SK-N-SH treated with all-trans-retinoic acid at 6 μM for 48 hours (cell line): Measurements from ENCODE around the gene SH2B3.

ENCODE experiments used
- ATAC-seq: fragments of 200-7000 bp; cut with Tn5 transposase; 3 replicates; pipeline ENCODE4 v1.9.1; 2020; ENCODE audit warnings: mild to moderate bottlenecking, moderate library complexity
- ARNTL ChIP-seq: fragments of 450-650 bp; formaldehyde crosslinking; IDR thresholded peaks from 2 replicates; pipeline ENCODE4 v1.5.0; 2020; ENCODE audit warnings: low read depth, mild to moderate bottlenecking, moderate library complexity, borderline replicate concordance
- CSDC2 ChIP-seq: fragments of 250-450 bp; sonication (Bioruptor Pico); IDR thresholded peaks from 2 replicates; pipeline ENCODE4 v1.5.0; 2020; ENCODE audit warnings: mild to moderate bottlenecking, moderate library complexity
- ESRRG ChIP-seq: fragments of 250-450 bp; sonication (Bioruptor Pico); IDR thresholded peaks from 2 replicates; pipeline ENCODE4 v1.6.1; 2021; ENCODE audit warnings: mild to moderate bottlenecking
- GLIS3 ChIP-seq: fragments of 250-450 bp; sonication (Bioruptor Pico); IDR thresholded peaks from 2 replicates; pipeline ENCODE4 v1.5.0; 2020; ENCODE audit warnings: mild to moderate bottlenecking, moderate library complexity
- ISL1 ChIP-seq: fragments of 250-450 bp; sonication (Bioruptor Pico); IDR thresholded peaks from 2 replicates; pipeline ENCODE4 v2.1.2; 2022; ENCODE audit warnings: mild to moderate bottlenecking, moderate library complexity
- PPARA ChIP-seq: fragments of 250-450 bp; sonication (Bioruptor Pico); IDR thresholded peaks from 2 replicates; pipeline ENCODE4 v1.5.0; 2020; ENCODE audit warnings: mild to moderate bottlenecking, borderline replicate concordance
- RARB ChIP-seq: fragments of 250-450 bp; sonication (Bioruptor Pico); IDR thresholded peaks from 2 replicates; pipeline ENCODE4 v1.8.0; 2021; ENCODE audit warnings: mild to moderate bottlenecking, moderate library complexity
- SNAI2 ChIP-seq: fragments of 250-450 bp; sonication (Bioruptor Pico); IDR thresholded peaks from 2 replicates; pipeline ENCODE4 v1.5.0; 2020; ENCODE audit warnings: mild to moderate bottlenecking, moderate library complexity
- TCF4 ChIP-seq: fragments of 250-450 bp; sonication (Bioruptor Pico); IDR thresholded peaks from 2 replicates; pipeline ENCODE4 v1.8.0; 2021; ENCODE audit warnings: mild to moderate bottlenecking, moderate library complexity, borderline replicate concordance
- TOX ChIP-seq: fragments of 250-450 bp; sonication (Bioruptor Pico); IDR thresholded peaks from 2 replicates; pipeline ENCODE4 v1.8.0; 2021; ENCODE audit warnings: mild to moderate bottlenecking, moderate library complexity, borderline replicate concordance
- ZC3H10 ChIP-seq: fragments of 250-450 bp; sonication (Bioruptor Pico); IDR thresholded peaks from 2 replicates; pipeline ENCODE4 v1.5.1; 2021; ENCODE audit warnings: mild to moderate bottlenecking, moderate library complexity
- ZFP3 ChIP-seq: fragments of 250-450 bp; sonication (Bioruptor Pico); IDR thresholded peaks from 2 replicates; pipeline ENCODE4 v1.5.0; 2020; ENCODE audit warnings: mild to moderate bottlenecking, moderate library complexity
- ZFP30 ChIP-seq: fragments of 450-650 bp; formaldehyde crosslinking; IDR thresholded peaks from 2 replicates; pipeline ENCODE4 v1.5.0; 2022; ENCODE audit warnings: mild to moderate bottlenecking, moderate library complexity
- ZNF565 ChIP-seq: fragments of 450-650 bp; formaldehyde crosslinking; conservative IDR thresholded peaks from 2 replicates; pipeline ENCODE4 v1.5.0; 2020; ENCODE audit warnings: low read depth, mild to moderate bottlenecking, moderate library complexity
- ZNF70 ChIP-seq: fragments of 450-650 bp; formaldehyde crosslinking; IDR thresholded peaks from 2 replicates; pipeline ENCODE4 v1.5.0; 2020; ENCODE audit warnings: mild to moderate bottlenecking, moderate library complexity
- ZNF8 ChIP-seq: fragments of 450-650 bp; formaldehyde crosslinking; IDR thresholded peaks from 2 replicates; pipeline ENCODE4 v1.5.0; 2020; ENCODE audit warnings: mild to moderate bottlenecking, moderate library complexity
- TF ChIP-seq, protein P1 (sequence below): fragments of 250-450 bp; sonication (Bioruptor Pico); IDR thresholded peaks from 2 replicates; pipeline ENCODE4 v1.5.1; 2020; ENCODE audit warnings: low read depth, mild to moderate bottlenecking, moderate library complexity
- TF ChIP-seq, protein P2 (sequence below): fragments of 250-450 bp; sonication (Bioruptor Pico); IDR thresholded peaks from 2 replicates; pipeline ENCODE4 v1.8.0; 2021; ENCODE audit warnings: low read depth, mild to moderate bottlenecking, moderate library complexity, borderline replicate concordance
- TF ChIP-seq, protein P3 (sequence below): fragments of 250-450 bp; sonication (Bioruptor Pico); IDR thresholded peaks from 2 replicates; pipeline ENCODE4 v1.8.0; 2020; ENCODE audit warnings: mild to moderate bottlenecking, moderate library complexity, borderline replicate concordance
- TF ChIP-seq, protein P4 (sequence below): fragments of 250-450 bp; sonication (Bioruptor Pico); IDR thresholded peaks from 2 replicates; pipeline ENCODE4 v1.5.1; 2021; ENCODE audit warnings: mild to moderate bottlenecking, moderate library complexity

SH2B3 gene

DNA sequence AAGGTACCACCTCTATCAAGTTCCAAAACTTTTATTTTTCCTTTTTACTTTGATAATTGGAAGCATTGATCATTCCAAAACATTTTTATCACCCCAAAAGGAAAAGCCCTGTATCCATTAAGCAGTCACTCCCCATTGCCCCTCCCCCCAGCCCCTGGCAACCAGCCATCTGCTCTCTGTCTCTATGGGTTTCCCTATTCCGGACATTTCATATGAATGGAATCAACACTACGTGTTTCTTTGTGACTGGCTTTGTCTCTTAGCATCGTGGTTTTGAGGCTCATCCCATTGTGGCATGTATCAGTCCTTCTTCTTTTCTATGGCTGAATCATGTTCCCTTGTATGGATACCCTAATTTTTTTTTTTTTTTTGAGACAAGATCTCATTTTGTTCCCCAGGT lies 18.8 kb upstream of the SH2B3 start:
- ATAC-seq: no peak
- TF ChIP-seq ZNF565 (CRISPR knock-in tag) (no peak), ZC3H10 (CRISPR knock-in tag) (no peak), GLIS3 (CRISPR knock-in tag) (no peak), SNAI2 (CRISPR knock-in tag) (no peak), PPARA (CRISPR knock-in tag) (no peak), TOX (CRISPR knock-in tag) (no peak), RARB (no peak), ZFP30 (CRISPR knock-in tag) (no peak), TCF4 (no peak), ZFP3 (CRISPR knock-in tag) (no peak), ARNTL (CRISPR knock-in tag) (no peak), ZNF70 (CRISPR knock-in tag) (no peak)
- TF ChIP-seq, protein P1, sequence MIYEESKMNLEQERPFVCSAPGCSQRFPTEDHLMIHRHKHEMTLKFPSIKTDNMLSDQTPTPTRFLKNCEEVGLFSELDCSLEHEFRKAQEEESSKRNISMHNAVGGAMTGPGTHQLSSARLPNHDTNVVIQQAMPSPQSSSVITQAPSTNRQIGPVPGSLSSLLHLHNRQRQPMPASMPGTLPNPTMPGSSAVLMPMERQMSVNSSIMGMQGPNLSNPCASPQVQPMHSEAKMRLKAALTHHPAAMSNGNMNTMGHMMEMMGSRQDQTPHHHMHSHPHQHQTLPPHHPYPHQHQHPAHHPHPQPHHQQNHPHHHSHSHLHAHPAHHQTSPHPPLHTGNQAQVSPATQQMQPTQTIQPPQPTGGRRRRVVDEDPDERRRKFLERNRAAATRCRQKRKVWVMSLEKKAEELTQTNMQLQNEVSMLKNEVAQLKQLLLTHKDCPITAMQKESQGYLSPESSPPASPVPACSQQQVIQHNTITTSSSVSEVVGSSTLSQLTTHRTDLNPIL: no peak
- TF ChIP-seq, protein P2, sequence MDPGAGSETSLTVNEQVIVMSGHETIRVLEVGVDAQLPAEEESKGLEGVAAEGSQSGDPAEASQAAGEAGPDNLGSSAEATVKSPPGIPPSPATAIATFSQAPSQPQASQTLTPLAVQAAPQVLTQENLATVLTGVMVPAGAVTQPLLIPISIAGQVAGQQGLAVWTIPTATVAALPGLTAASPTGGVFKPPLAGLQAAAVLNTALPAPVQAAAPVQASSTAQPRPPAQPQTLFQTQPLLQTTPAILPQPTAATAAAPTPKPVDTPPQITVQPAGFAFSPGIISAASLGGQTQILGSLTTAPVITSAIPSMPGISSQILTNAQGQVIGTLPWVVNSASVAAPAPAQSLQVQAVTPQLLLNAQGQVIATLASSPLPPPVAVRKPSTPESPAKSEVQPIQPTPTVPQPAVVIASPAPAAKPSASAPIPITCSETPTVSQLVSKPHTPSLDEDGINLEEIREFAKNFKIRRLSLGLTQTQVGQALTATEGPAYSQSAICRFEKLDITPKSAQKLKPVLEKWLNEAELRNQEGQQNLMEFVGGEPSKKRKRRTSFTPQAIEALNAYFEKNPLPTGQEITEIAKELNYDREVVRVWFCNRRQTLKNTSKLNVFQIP (CRISPR knock-in tag): no peak
- TF ChIP-seq, protein P3, sequence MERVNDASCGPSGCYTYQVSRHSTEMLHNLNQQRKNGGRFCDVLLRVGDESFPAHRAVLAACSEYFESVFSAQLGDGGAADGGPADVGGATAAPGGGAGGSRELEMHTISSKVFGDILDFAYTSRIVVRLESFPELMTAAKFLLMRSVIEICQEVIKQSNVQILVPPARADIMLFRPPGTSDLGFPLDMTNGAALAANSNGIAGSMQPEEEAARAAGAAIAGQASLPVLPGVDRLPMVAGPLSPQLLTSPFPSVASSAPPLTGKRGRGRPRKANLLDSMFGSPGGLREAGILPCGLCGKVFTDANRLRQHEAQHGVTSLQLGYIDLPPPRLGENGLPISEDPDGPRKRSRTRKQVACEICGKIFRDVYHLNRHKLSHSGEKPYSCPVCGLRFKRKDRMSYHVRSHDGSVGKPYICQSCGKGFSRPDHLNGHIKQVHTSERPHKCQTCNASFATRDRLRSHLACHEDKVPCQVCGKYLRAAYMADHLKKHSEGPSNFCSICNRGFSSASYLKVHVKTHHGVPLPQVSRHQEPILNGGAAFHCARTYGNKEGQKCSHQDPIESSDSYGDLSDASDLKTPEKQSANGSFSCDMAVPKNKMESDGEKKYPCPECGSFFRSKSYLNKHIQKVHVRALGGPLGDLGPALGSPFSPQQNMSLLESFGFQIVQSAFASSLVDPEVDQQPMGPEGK (CRISPR knock-in tag): no peak
- TF ChIP-seq, protein P4, sequence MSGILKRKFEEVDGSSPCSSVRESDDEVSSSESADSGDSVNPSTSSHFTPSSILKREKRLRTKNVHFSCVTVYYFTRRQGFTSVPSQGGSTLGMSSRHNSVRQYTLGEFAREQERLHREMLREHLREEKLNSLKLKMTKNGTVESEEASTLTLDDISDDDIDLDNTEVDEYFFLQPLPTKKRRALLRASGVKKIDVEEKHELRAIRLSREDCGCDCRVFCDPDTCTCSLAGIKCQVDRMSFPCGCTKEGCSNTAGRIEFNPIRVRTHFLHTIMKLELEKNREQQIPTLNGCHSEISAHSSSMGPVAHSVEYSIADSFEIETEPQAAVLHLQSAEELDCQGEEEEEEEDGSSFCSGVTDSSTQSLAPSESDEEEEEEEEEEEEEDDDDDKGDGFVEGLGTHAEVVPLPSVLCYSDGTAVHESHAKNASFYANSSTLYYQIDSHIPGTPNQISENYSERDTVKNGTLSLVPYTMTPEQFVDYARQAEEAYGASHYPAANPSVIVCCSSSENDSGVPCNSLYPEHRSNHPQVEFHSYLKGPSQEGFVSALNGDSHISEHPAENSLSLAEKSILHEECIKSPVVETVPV (CRISPR knock-in tag): no peak
- TF ChIP-seq, all 23 proteins: peak for 0

DNA sequence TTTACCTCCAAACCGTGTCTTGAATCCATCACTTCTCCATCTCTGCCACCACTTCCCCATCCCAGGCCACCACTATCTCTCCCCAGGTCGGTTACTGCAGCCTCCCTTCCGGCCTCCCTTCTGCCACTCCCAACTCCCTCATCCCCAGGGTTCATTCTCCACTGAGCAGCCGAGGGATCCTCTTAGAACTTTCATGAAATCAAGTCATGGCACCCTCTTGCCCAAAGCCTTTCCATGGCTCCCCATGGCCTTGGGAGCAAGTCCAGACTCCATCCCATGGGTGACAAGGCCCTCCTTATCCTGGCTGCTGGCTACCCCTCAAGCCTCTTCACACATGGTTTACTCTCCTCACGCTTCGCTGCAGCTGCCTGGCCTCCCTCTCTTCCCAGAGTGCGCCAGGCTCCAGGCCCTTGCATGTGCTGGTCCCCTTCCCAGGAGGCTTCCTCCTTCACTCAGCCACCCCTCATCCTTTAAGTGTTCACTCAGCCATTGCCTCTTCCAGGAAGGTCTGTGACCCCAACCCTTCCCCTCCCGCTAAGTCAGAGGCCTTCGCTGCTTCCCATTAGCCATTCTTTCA lies 17.9 kb upstream of the SH2B3 start:
- TF ChIP-seq ESRRG: no peak
- no peak for TF ChIP-seq ZNF565 (CRISPR knock-in tag)
- TF ChIP-seq ZC3H10 (CRISPR knock-in tag): no peak
- ATAC-seq: no peak

DNA sequence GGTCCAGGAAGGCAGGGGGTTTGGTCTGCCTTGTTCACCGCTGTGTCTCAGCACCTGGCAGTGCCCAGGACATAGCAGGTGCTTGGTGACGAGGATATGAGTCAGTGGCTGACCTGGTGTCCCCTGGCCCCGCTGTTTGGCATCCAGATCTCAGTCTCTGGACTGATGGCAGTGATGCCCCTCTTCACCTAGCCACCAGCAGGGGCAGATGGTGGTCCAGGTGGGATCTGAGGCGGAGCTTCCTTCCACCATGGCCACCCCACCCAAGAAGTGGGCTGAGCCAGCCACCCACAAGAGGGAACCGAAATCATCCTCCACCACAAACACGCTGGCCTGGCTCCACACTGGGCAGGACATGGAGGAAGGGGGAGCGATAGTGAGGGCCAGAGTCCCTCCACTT lies 16.1 kb upstream of the SH2B3 start:
- TF ChIP-seq TCF4 (no peak), GLIS3 (CRISPR knock-in tag) (no peak), ZNF565 (CRISPR knock-in tag) (no peak), PPARA (CRISPR knock-in tag) (no peak), TOX (CRISPR knock-in tag) (no peak), CSDC2 (CRISPR knock-in tag) (no peak), ZNF8 (CRISPR knock-in tag) (no peak), ISL1 (no peak), ARNTL (CRISPR knock-in tag) (no peak), ZFP3 (CRISPR knock-in tag) (no peak)
- TF ChIP-seq, protein P1: no peak
- TF ChIP-seq, protein P4 (CRISPR knock-in tag): no peak
- ATAC-seq: no peak
